Endothelial cell of umbilical vein (primary cell): ENCODE results near the gene LMAN1L. TPM values are rescaled to one million over a fixed set of nuclear protein-coding genes. Genes with fewer than 3 reads are reported as not detected.

Experiments used
- BruUV-seq: library from RNA; stranded (reverse); fragments of 400-500 nt; replicated peaks from 2 replicates; lab custom pipeline; 2021; lab: Mats Ljungman, UMichigan
- CTCF ChIA-PET: fragments of 300-600, 350-600 bp; sonication (Branson Sonifier 250); formaldehyde crosslinking; loops from one replicate; lab custom pipeline; 2021; ENCODE audit warnings: antibody characterized with exemption, inconsistent platforms; lab: Charles Lee
- POLR2A ChIA-PET: fragments of 300-600, 350-600 bp; sonication (Branson Sonifier 250); formaldehyde crosslinking; loops from one replicate; lab custom pipeline; 2021; ENCODE audit warnings: antibody characterized with exemption, inconsistent platforms; lab: Charles Lee
- DNase-seq: peaks from one replicate; pipeline ENCODE4 v3.0.0-alpha.2; 2011; ENCODE audit warnings: low read depth, low spot score
- FAIRE-seq: peaks from 2 replicates; lab custom pipeline; 2011; peaks lifted over from hg19 to GRCh38; lab: Jason Lieb, UNC
- H2AFZ ChIP-seq: 2 replicates; pipeline ENCODE4 v1.6.0; 2012; ENCODE audit warnings: low read depth, low read length, control low read depth, inconsistent platforms
- H3K27ac ChIP-seq: 2 replicates; pipeline ENCODE4 v1.5.1; 2011; ENCODE audit warnings: low read depth, mild to moderate bottlenecking, control low read depth, low read length, moderate library complexity; ENCODE audit not compliant: insufficient read depth
- H3K27me3 ChIP-seq, 2 experiments: 2 replicates each; pipeline versions ENCODE4 v1.6.0 to v1.6.1; 2011; ENCODE audit warnings: low read length in 2 of 2, mixed read lengths in 1 of 2; ENCODE audit not compliant: control insufficient read depth in 2 of 2, insufficient read depth in 2 of 2
- H3K36me3 ChIP-seq, 2 experiments: 2 replicates in 1 of 2; 3 replicates in 1 of 2; pipeline ENCODE4 v1.5.1; 2011; ENCODE audit warnings: low read length in 2 of 2, mild to moderate bottlenecking in 1 of 2, moderate library complexity in 1 of 2; ENCODE audit not compliant: control insufficient read depth in 2 of 2, insufficient read depth in 2 of 2; ENCODE audit errors: extremely low read depth in 1 of 2
- H3K4me1 ChIP-seq: 3 replicates; pipeline ENCODE4 v1.5.1; 2011; ENCODE audit warnings: mild to moderate bottlenecking, low read length; ENCODE audit not compliant: control insufficient read depth, insufficient read depth; ENCODE audit errors: extremely low read depth
- H3K4me2 ChIP-seq: 2 replicates; pipeline ENCODE4 v1.6.1; 2011; ENCODE audit warnings: low read length, control low read depth, mixed read lengths; ENCODE audit not compliant: insufficient read depth
- H3K4me3 ChIP-seq, 3 experiments: fragments of 200-600 bp in 1 of 3; sonication (generic), shearing (Covaris generic) in 1 of 3; replicated peaks in 1 of 3; 2 replicates each; pipeline ENCODE4 v1.5.1; 2011 to 2016; ENCODE audit warnings: control low read depth in 3 of 3, low read length in 3 of 3, mild to moderate bottlenecking in 2 of 3, inconsistent platforms in 1 of 3, low read depth in 1 of 3, moderate library complexity in 1 of 3; ENCODE audit not compliant: insufficient read depth in 1 of 3
- H3K79me2 ChIP-seq: 2 replicates; pipeline ENCODE4 v1.6.0; 2012; ENCODE audit warnings: low read length, inconsistent platforms; ENCODE audit not compliant: control insufficient read depth, insufficient read depth
- H3K9ac ChIP-seq: replicated peaks from 2 replicates; pipeline ENCODE3; 2011; ENCODE audit warnings: low read length, control low read depth; ENCODE audit not compliant: insufficient read depth; ENCODE audit errors: extremely low read depth
- H3K9me1 ChIP-seq: replicated peaks from 3 replicates; pipeline ENCODE4 v1.6.0; 2011; ENCODE audit warnings: mild to moderate bottlenecking, low read length; ENCODE audit not compliant: control insufficient read depth, insufficient read depth; ENCODE audit errors: extremely low read depth
- H3K9me3 ChIP-seq: replicated peaks from 2 replicates; pipeline ENCODE4 v1.5.1; 2012; ENCODE audit warnings: low read length, inconsistent platforms; ENCODE audit not compliant: control insufficient read depth, insufficient read depth
- H4K20me1 ChIP-seq: replicated peaks from 2 replicates; pipeline ENCODE3; 2011; ENCODE audit warnings: mild to moderate bottlenecking, low read length; ENCODE audit not compliant: control insufficient read depth, insufficient read depth; ENCODE audit errors: extremely low read depth
- CTCF ChIP-seq, 2 donors: IDR thresholded peaks; 1 replicate in 1 of 2; 2 replicates in 1 of 2; pipeline ENCODE4 v1.5.1; 2011; ENCODE audit warnings: low read length in 2 of 2, mild to moderate bottlenecking in 2 of 2, moderate library complexity in 2 of 2, control low read depth in 1 of 2, inconsistent platforms in 1 of 2, low read depth in 1 of 2; ENCODE audit not compliant: insufficient read depth in 1 of 2; ENCODE audit errors: extremely low read depth in 1 of 2
- EZH2 ChIP-seq: IDR thresholded peaks from 2 replicates; pipeline ENCODE4 v1.6.1; 2012; ENCODE audit warnings: borderline replicate concordance, low read depth, mild to moderate bottlenecking, moderate library complexity, low read length, inconsistent platforms; ENCODE audit not compliant: severe bottlenecking
- FOS ChIP-seq: IDR thresholded peaks from 2 replicates; pipeline ENCODE4 v1.6.1; 2011; ENCODE audit warnings: mild to moderate bottlenecking, low read length, moderate library complexity, borderline replicate concordance; ENCODE audit not compliant: insufficient read depth
- GATA2 ChIP-seq: IDR thresholded peaks from 2 replicates; pipeline ENCODE4 v1.7.0; 2011; ENCODE audit warnings: low read depth, mild to moderate bottlenecking, moderate library complexity, mixed read lengths, low read length; ENCODE audit not compliant: insufficient read length, insufficient read depth
- JUN ChIP-seq: IDR thresholded peaks from 2 replicates; pipeline ENCODE4 v1.6.1; 2011; ENCODE audit warnings: borderline replicate concordance, low read depth; ENCODE audit not compliant: insufficient read length, insufficient read depth
- MAX ChIP-seq: IDR thresholded peaks from 2 replicates; pipeline ENCODE4 v1.6.1; 2011; ENCODE audit not compliant: insufficient read depth, insufficient read length
- MYC ChIP-seq: IDR thresholded peaks from one replicate; pipeline ENCODE4 v1.6.1; 2011; ENCODE audit warnings: mild to moderate bottlenecking, low read depth, low read length
- POLR2A ChIP-seq: IDR thresholded peaks from 2 replicates; pipeline ENCODE4 v1.6.1; 2012; ENCODE audit warnings: low read depth, mild to moderate bottlenecking, control low read depth, low read length
- POLR2AphosphoS5 ChIP-seq: IDR thresholded peaks from 2 replicates; pipeline ENCODE4 v1.6.1; 2012; ENCODE audit warnings: low read depth, mild to moderate bottlenecking, control low read depth, low read length, moderate library complexity; ENCODE audit not compliant: insufficient read depth
- dilution Hi-C: fragments of 300-500 bp; cut with MboI; formaldehyde crosslinking; loops from one replicate; pipeline ENCODE4 v1.15.0; 2019; ENCODE audit warnings: low sequenced_read_pairs; ENCODE audit not compliant: extremely low pct_ligation_motif_present
- intact Hi-C: fragments of 100-400 bp; cut with micrococcal nuclease; formaldehyde crosslinking; loops from one replicate; pipeline ENCODE4 v1.10.0; 2022
- polyA plus RNA-seq, 4 experiments: library from polyadenylated mRNA; depleted of rRNA in 3 of 4; stranded (reverse) in 3 of 4; unstranded in 1 of 4; fragments of >200 nt; gene quantifications; 2 replicates each; pipeline versions ENCODE4 v1.2.1 to v1.2.3, GENCODE V29; 2011 to 2012; ENCODE audit warnings: missing spikeins in 1 of 4
- total RNA-seq: library from RNA; stranded (reverse); gene quantifications from 2 replicates; pipeline ENCODE4 v1.2.3, GENCODE V29; 2021

The LMAN1L gene
- total and polyA plus RNA-seq, 2 donors (not counting 3 experiments of a cell fraction or from before 2014, with no cell fraction given) = not detected

- no peak overlapping the region for H3K27ac ChIP-seq
- dilution Hi-C loops = no loop called here
- no peaks in the 10 kb centered on the region for H3K4me1 ChIP-seq
- no peaks in the 10 kb centered on the region for H4K20me1 ChIP-seq
- no peaks in the 10 kb centered on the region for H3K27me3 ChIP-seq
- H3K9ac ChIP-seq = no peak overlapping the region
- no peak overlapping the region for H3K4me3 ChIP-seq
- no peak for DNase-seq
- ChIA-PET CTCF (interaction anchor here (2.3 to 6.5 kb wide), 2 partner anchors 24 to 28 kb away, joined by 8 to 69 read pairs; no protein-coding TSS in a partner anchor), POLR2A (interaction anchor here (0.6 kb wide), 1 partner anchor 227 kb away, joined by 5 read pairs; no protein-coding TSS in a partner anchor)
- H3K79me2 ChIP-seq = peaks cover 52% of the 10 kb centered on the region
- BruUV-seq = no TSS peak
- H2AFZ ChIP-seq = no peak overlapping the region
- H3K4me2 ChIP-seq = no peak overlapping the region
- TF ChIP-seq JUN = no peak
- TF ChIP-seq POLR2A = no peak
- no peak for FAIRE-seq
- intact Hi-C loops = loop anchor here (1.0 kb wide), 1 partner anchor 13 kb away; no protein-coding TSS in a partner anchor
- no peaks in the 10 kb centered on the region for H3K9me1 ChIP-seq
- H3K9me3 ChIP-seq = no peaks in the 10 kb centered on the region
- peaks cover 0 to 12% of the 10 kb centered on the region in 2 experiments for H3K36me3 ChIP-seq
Observed at GRCh38 chr15:74795966-74796625, 16.5 kb upstream of the LMAN1L start.

GRCh38 chr15:74798388-74799254, 14.0 kb upstream of the LMAN1L start:
- ChIA-PET POLR2A (no interaction called here), CTCF (interaction anchor here (0.7 to 6.5 kb wide), 12 partner anchors 10 to 162 kb away, joined by 3 to 69 read pairs (median 4); partner anchors contain the start of genes CSK and CYP1A1)
- Histone ChIP-seq H3K27me3 (no peaks in the 10 kb centered on the region), H3K27ac (no peak overlapping the region), H3K9me3 (no peaks in the 10 kb centered on the region), H3K4me2 (no peak overlapping the region), H4K20me1 (no peaks in the 10 kb centered on the region), H3K79me2 (peaks cover 27% of the 10 kb centered on the region), H3K9ac (no peak overlapping the region), H3K4me3 (no peak overlapping the region), H2AFZ (no peak overlapping the region), H3K36me3 (peaks cover 3 to 33% of the 10 kb centered on the region in 2 experiments), H3K4me1 (no peaks in the 10 kb centered on the region), H3K9me1 (no peaks in the 10 kb centered on the region)
- DNase-seq = no peak
- TSS peak; percentile 1 for BruUV-seq
- dilution Hi-C loops (no loop called here), intact Hi-C loops (no loop called here)
- no peak for TF ChIP-seq POLR2A
- TF ChIP-seq MAX = no peak
- no peak for TF ChIP-seq FOS
- no peak for TF ChIP-seq JUN
- TF ChIP-seq EZH2 = no peak
- TF ChIP-seq GATA2 = no peak
- TF ChIP-seq POLR2AphosphoS5 = no peak
- no peak for TF ChIP-seq MYC
- TF ChIP-seq CTCF (IDR thresholded peaks at IDR 0.05; ENCODE audit: extremely low read depth in 1 of 2, insufficient read depth in 1 of 2, low read depth in 1 of 2, low read length in 2 of 2) = no peak
- no peak for FAIRE-seq
